Cardiac muscle cell (in vitro differentiated cells and primary cell): ENCODE results near the gene NUSAP1. TPM values are rescaled to one million over a fixed set of nuclear protein-coding genes. Genes with fewer than 3 reads are reported as not detected.
"Not testable (repeated sequence)": the region's sequence is repeated elsewhere in the genome, so short reads cannot be mapped to it uniquely, and the experiment has no call there.

Experiments
- DNase-seq, 2 donors: peaks; one replicate each; pipeline versions ENCODE4 v3.0.0 to v3.0.0-alpha.2; 2010 to 2017; ENCODE audit warnings: low read depth in 1 of 2, low spot score in 1 of 2
- H3K27ac ChIP-seq: fragments of 200-600 bp; sonication (generic); 2 replicates; pipeline ENCODE4 v1.5.1; 2016
- H3K27me3 ChIP-seq: fragments of 200-600 bp; sonication (generic); 2 replicates; pipeline ENCODE4 v1.6.0; 2016; ENCODE audit warnings: control low read depth
- H3K36me3 ChIP-seq: fragments of 200-600 bp; sonication (generic); 2 replicates; pipeline ENCODE4 v1.5.1; 2016; ENCODE audit warnings: control low read depth
- H3K4me1 ChIP-seq: fragments of 200-600 bp; sonication (generic); 2 replicates; pipeline ENCODE4 v1.8.1; 2017; ENCODE audit warnings: low read depth, mild to moderate bottlenecking, mixed run types
- H3K4me3 ChIP-seq: fragments of 200-600 bp; sonication (generic); 2 replicates; pipeline ENCODE4 v1.5.1; 2016; ENCODE audit warnings: mild to moderate bottlenecking
- H3K9me3 ChIP-seq: fragments of 200-600 bp; sonication (generic); 2 replicates; pipeline ENCODE4 v1.5.1; 2017; ENCODE audit warnings: low read depth, mild to moderate bottlenecking, control low read depth
- CTCF ChIP-seq: IDR thresholded peaks from 2 replicates; pipeline ENCODE4 v1.5.1; 2012; ENCODE audit warnings: low read depth, mild to moderate bottlenecking, low read length
- polyA plus RNA-seq: library from polyadenylated mRNA; unstranded; fragments of >200 nt; fragmentation: Nextera tagmentation; extraction: Ambion mirVana; gene quantifications from 2 replicates; pipeline ENCODE4 v1.2.1, GENCODE V29; 2016
- total RNA-seq: library from RNA; depleted of rRNA; stranded (reverse); fragments of >200 nt; gene quantifications from 2 replicates; pipeline ENCODE4 v1.2.3, GENCODE V29; 2016

NUSAP1 gene
- 37.1 and 198 TPM in 2 replicates for total RNA-seq
- polyA plus RNA-seq = 28.5 and 173 TPM in 2 replicates

GRCh38 chr15:41332194-41333025 is at the start of gene NUSAP1, which contains the start of gene OIP5:
Gene NUSAP1, plus strand, starts transcription at chr15:41332881. Its CDS starts 77 bp downstream, at chr15:41332958.
Gene OIP5, minus strand, starts transcription at chr15:41332591. Its CDS starts 30 bp downstream, at chr15:41332561.
- no peaks in the 10 kb centered on the region for H3K9me3 ChIP-seq
- DNase-seq = peak; percentile 100
- H3K4me3 ChIP-seq = peak within 1 kb of the TSS; percentile 88
- peak within 1 kb of the TSS; percentile 54 for H3K27ac ChIP-seq
- H3K4me1 ChIP-seq = peaks cover 3% of the 10 kb centered on the region
- no peak for TF ChIP-seq CTCF
- no peaks in the 10 kb centered on the region for H3K27me3 ChIP-seq
- H3K36me3 ChIP-seq = no peaks in the 10 kb centered on the region

DNA sequence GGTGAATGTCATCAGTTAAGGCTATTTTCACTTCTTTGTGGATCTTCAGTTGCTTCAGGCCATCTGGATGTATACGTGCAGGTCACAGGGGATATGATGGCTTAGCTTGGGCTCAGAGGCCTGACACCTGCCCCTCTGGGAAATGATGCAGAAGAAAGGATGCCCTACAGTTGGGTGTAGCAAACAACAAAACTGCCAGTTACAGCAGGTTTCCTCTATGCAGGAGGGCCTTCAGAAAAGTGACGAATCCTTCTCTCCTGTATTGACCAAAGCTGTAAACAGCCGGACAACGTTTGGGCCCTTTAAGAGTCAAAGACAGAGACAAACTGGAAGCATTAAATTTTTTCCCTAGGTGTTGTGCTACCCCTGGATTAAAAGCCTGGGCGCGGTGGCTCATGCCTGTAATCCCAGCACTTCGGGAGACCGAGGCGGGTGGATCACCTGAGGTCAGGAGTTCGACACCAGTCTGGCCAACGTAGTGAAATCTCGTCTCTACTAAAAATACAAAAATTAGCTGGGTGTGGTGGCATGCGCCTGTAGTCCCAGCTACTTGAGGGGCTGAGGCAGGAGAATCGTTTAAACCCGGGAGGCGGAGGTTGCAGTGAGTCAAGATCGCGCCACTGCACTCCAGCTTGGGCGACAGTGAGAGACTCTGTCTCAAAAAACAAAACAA is 49.6 kb upstream of the NUSAP1 start:
- Histone ChIP-seq H3K27ac (peak overlapping the region; percentile 93), H3K4me3 (peak overlapping the region; percentile 55), H3K36me3 (peaks cover 26% of the 10 kb centered on the region)
- H3K9me3 ChIP-seq, H3K4me1 ChIP-seq, H3K27me3 ChIP-seq, DNase-seq: not testable (repeated sequence)

GRCh38 chr15:41283653-41284426 is 48.8 kb upstream of the NUSAP1 start:
- no peak for TF ChIP-seq CTCF
- H3K9me3 ChIP-seq = no peaks in the 10 kb centered on the region
- H3K27me3 ChIP-seq = no peaks in the 10 kb centered on the region
- H3K27ac ChIP-seq = peak overlapping the region; percentile 93
- peaks cover 33% of the 10 kb centered on the region for H3K36me3 ChIP-seq
- peak overlapping the region; percentile 55 for H3K4me3 ChIP-seq
- peak; percentile 99 to 100 for DNase-seq
- H3K4me1 ChIP-seq = peaks cover 8% of the 10 kb centered on the region

DNA sequence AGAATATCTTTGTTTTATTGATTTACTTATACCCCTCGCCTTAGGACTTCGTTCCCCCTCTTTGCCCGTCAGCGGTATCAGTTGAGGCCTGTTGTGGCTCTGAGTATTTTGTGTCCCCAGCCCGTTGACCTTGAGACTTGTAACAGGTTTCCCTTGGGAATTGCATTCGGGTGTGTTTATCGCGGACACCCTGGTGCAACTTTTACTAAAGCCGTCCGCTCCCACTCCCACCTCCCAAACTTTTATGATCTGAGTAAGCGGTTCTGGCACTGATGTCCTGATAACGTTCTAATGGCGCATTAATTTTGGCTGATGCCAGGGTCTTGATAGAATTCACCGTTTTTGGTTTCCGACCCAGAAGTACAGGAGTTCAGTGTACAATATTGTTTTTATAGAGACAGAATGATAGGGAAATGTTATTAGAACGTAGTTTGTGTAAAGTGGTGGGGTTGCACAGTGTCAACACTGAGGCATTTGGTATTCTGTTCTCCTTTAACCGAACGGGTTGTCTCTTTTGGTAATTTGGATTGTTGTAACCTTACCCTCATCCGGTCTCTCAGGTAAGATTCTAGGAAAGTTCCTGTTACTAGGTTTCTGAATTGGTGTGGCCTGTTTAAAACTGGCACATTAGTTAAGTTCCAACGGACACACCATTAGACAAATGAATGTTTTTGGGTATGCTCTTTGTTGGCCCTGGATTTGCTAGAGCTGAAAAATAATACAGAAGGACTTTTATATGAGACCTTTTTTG is 48.1 kb upstream of the NUSAP1 start:
- no peaks in the 10 kb centered on the region for H3K9me3 ChIP-seq
- peaks cover 38% of the 10 kb centered on the region for H3K36me3 ChIP-seq
- H3K4me3 ChIP-seq = peak overlapping the region; percentile 55
- H3K27ac ChIP-seq = peak overlapping the region; percentile 93
- H3K4me1 ChIP-seq = peaks cover 8% of the 10 kb centered on the region
- DNase-seq = peak; percentile 25 to 42
- no peak for TF ChIP-seq CTCF
- H3K27me3 ChIP-seq = no peaks in the 10 kb centered on the region

- Histone ChIP-seq H3K9me3 (no peaks in the 10 kb centered on the region), H3K27ac (peak overlapping the region; percentile 93), H3K27me3 (no peaks in the 10 kb centered on the region), H3K4me1 (peaks cover 8% of the 10 kb centered on the region), H3K4me3 (peak overlapping the region; percentile 55), H3K36me3 (peaks cover 43% of the 10 kb centered on the region)
- no peak for DNase-seq
- no peak for TF ChIP-seq CTCF
These were observed 47.4 kb upstream of the NUSAP1 start for GRCh38 chr15:41285285-41285684.
